Renal pelvis (tissue), 4 donors: ENCODE data around the gene PDGFA. TPM values are rescaled to one million over a fixed set of nuclear protein-coding genes. Genes with fewer than 3 reads are reported as not detected.
A peak's percentile ranks its signal among the peaks of the same experiment; 100 is the strongest.

Source experiments
- DNase-seq: peaks from one replicate; pipeline ENCODE4 v3.0.0-alpha.2; 2013
- polyA plus RNA-seq, 3 donors: library from polyadenylated mRNA; unstranded; fragments of 120-200 nt; gene quantifications; one replicate each; pipeline ENCODE4 v1.2.1, GENCODE V29; 2013; ENCODE audit not compliant: insufficient read length in 3 of 3

The PDGFA gene
- polyA plus RNA-seq, 3 donors = 46.8 to 54.5 (median 47.9) TPM

DNA sequence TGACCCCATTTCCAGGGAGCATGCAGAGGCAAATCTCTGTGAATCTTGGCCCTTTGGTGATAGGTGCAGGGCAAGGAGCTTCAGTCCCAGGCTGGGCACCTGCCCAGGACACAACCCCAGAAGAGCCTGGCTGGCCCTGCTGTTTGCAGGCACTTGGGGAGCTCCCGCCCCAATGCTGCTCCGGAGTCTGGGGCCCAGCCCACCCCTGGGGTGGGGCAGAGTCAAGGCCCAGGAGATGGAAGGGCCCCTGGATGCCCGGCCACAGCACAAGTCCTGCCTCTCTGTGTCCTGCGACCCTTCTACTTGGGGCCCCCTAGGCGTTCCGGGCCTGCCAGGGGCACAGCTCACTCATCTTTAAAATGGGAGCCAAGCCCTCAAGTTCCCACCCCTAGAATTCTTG, 24.7 kb downstream of the PDGFA start:
- no peak for DNase-seq

- no peak for DNase-seq
These were observed 25.4 kb downstream of the PDGFA start for GRCh38 chr7:494259-494687.

GRCh38 chr7:493661-494251, 25.9 kb downstream of the PDGFA start:
- no peak for DNase-seq

- no peak for DNase-seq
These were observed 27.0 kb downstream of the PDGFA start for GRCh38 chr7:492714-493065.

GRCh38 chr7:491958-492713, 27.5 kb downstream of the PDGFA start:
- no peak for DNase-seq

DNA sequence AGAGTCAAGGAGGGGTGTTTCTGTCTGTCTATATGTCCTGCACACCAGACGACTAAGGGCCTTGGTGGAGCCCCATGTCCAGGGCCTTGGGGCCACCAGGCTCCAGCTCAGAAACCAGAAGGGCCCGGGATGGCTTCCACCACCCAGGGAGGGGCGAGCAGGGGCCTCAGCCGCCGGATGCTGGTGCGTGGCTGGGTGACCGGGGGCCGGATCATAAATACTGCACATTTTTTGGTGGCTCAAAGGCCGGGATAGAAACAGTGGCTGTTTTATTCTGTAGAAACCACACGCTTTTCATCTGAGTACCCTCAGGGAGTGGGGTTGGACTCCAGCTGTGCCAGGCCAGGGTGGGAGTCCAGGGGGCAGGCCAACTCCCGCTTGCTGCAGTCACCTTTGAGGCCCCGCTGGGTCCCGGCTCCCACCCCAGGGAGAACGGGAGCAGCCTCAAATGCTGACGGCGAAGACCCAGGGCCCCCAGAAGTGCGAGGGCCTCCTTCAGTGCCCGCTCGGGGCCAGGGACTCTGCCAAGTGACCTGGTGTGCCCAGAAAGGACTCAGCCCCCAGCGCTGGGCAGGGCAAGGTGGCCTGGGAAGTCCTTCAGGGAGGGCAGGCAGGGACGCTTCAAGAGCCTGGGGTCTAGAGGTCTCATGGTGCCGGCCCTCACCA, 28.2 kb downstream of the PDGFA start:
- no peak for DNase-seq

DNA sequence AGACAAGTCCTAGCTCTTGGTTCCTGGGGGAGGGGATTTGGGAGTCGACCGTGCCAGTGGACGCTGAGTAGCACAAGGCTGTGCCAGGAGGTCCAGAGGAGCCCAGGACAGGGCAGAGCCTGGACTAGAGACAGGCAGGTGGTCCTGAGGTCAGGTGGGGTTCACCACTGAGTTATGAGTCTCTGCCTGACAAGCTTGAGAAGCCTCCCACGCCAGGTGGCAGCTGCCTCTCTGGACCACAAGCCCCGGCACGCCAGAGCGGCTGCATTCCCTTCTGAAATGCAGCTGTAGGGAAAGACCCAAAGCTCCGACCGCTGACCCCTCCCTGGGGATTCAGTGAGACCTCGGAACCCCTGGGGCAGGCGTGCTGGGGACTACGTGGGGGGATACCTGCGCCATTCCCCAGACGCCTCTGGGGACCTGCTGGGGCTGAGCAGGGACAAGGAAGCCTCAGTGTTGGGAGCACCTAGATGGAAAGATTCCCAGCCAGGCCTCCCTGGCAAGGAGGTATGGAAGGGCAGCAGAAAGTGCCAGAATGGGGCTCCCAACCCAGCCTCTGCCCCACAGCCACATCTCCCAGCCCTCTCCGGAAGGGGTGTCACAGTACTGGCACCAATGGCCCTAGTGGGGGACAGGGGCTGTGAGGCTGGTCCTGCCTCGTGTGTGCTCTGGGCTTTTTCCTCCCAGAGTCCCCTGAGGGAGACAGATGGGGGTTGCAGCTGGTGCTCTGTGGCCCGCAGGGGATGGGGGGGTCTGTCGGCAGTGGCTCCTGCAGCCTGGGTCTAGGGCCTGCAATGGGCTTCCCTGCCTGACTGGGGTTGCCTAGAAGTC, 29.0 kb downstream of the PDGFA start:
- peak; percentile 57 for DNase-seq

DNA sequence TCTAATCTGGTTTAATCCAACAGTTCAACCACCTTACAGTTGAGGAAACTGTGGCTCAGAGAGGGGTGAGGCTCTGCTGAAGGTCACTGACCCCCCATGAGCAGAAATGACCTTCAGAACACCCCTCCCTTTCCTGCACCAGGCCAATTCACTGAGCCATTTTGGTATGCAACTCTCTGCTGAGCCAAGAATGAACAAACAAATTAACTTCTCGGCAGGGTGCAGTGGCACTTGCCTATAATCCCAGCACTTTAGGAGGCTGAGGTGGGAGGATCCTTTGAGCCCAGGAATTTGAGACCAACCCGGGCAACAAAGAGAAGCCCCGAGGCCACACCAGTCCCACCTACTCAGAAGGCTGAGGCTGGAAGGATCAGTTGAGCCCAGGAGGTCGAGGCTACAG, 29.8 kb downstream of the PDGFA start:
- no peak for DNase-seq

DNA sequence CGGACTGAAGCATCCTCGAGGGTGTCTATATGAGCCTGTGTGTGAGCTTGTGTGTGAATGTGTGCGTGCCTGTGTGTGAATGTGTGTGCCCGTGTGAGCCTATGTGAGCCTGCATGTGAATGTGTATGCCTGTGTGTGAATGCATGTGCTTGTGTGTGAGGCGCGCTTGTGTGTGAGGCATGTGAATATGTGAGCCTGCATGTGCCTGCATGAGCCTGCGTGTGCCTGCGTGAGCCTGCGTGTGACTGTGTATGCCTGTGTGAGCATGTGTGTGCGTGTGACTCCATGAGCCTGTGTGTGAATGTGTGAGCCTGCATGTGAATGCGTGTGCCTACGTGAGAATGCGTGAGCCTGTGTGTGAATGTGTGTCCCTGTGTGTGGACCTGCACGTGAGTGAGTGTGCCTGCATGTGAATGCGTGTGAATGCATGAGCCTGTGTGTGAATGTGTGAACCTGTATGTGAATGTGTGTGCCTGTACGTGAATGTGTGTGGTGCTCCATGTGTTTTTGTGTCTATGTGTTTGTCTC, 33.4 kb downstream of the PDGFA start:
- no peak for DNase-seq

GRCh38 chr7:485188-486081, 34.2 kb downstream of the PDGFA start:
- no peak for DNase-seq

DNA sequence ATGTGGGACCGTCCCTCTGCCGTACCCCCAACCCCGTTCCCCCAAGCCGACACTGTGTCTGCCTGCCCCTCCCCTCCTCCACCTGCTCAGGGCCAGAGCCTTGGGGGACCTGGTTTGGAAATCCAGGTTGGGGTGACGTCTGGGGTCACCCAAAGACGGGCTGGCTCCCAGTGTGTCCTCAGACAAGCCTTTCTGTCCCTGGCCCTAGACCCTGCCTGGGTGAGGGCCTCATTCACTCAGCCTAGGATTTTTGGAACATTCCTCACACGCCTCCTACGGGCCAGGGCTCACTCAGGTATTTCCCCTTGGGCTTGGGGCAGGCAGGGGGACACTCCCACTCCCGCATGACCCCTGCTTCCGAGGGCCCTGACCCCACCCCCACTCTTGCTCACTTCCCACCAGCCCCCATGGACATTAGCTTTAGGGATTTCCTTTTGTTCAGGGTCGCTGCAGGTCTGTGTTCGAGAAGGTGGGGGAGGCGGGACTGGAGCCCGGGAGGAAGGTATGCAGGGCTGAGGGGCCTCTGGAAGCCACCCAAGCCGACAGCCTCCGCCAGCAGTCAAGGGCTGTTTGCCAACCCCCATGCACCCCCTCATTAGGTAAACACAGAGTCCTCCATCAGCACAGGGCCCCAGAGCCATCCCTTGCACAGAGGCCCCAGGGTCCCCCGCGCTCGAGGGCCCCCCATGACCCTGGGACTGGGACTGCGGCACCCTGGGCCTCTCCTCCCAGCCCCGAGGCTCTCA, 35.1 kb downstream of the PDGFA start:
- no peak for DNase-seq

GRCh38 chr7:483656-484355, 35.8 kb downstream of the PDGFA start:
- peak; percentile 62 for DNase-seq

GRCh38 chr7:482521-483083, 37.0 kb downstream of the PDGFA start:
- DNase-seq = no peak

DNA sequence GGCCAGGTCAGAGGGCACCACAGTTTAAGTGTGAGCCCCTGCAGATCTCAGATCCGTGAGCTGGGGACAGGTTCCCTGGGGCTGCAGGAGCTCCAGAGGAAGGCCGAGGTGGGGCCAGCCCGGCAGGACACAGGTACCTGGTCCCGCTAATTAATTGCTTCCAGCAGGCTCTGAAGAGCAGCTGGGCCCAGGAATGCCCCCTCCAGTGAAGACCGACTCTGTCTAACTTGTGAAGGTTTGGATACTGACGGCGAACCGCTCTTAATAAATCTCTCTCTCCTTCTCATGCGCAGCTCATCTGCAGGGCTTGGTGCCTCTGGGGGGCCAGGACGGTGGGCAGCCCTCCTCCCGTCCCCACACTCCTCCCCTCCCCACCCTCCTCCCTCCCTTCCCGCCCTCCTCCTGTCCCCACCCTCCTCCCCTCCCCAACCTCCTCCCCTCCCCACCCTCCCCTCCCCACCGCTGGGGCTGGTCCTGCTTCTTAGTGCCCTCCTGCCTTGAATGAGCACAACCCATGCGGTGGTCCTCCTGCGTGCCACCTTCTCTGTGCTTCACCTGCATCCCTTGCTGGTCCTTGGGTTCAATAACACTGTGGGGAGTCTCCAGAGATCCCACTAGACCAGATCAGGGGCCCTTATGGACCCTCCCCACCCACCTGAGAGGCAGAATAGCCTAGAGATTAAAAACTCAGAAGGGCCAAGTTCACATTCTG, 38.3 kb downstream of the PDGFA start:
- no peak for DNase-seq

DNA sequence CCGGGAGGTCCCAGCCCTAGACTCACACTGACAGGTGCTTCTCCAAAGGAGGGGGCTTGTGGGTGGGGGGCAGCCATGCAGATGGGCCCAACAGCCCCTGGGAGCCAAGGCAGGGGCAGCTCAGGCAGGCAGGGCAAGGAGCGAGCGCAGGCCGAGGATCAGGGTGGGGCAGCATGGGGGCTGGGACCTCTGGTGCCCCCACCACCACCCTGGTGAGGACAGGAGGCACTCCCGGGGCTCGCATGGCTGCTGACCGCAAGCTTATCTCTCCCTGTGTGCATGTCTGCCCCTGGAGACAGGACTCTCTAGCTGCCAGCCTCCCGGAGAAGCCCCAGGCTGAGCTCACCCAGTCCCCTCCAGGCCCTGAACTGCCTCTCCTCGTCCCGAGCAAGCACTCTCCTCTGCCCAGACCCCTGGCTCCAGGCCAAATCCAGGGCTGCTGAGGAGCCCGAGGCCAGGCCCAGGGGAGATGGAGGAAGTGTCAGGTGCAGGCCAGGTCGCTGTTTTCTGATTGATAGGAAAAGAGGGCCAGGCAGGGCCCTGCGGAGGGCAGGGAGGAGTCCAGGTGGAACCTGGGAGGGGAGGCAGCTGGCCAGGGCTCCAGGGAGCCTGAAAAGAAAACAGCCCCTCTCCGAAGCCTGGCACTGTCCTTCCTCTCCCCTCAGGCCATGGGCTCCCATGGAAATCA, 39.0 kb downstream of the PDGFA start:
- DNase-seq = no peak

DNA sequence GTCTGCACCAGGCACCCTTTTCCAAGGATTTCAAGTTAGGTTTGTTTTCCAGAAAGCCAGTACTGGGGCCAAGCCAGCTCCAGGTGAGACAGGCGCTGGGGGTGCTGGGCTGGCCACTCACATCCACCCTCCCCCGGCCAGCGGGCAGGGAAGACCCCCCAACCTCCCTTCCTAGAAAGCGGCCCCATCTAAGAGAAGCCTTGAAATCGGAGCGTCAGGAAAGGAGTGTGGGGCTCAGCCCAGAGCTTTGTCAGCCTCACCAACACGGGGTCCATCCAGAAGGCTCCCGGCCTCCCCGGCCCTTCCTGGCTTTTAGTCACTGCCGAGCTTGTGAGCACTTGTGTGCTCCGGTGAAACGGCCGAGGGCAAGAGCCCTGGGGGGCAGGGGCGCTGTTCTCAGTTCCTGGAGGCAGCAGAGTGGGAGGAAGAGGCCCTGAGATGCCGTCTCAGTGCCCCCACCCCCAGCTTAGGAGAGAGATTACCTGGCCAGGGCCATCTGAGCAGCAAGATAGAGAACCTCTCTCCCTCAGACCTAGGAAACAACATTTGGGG, 39.6 kb downstream of the PDGFA start:
- no peak for DNase-seq

- DNase-seq = no peak
These were observed 40.3 kb downstream of the PDGFA start for GRCh38 chr7:479115-479947.
